H9 (cell line): ENCODE results near the gene SLPI. TPM values are rescaled to one million over a fixed set of nuclear protein-coding genes. Genes with fewer than 3 reads are reported as not detected.

Source experiments
- DNase-seq: peaks from one replicate; pipeline ENCODE4 v3.0.0-alpha.2; 2017
- H2AFZ ChIP-seq: one replicate; pipeline ENCODE4 v1.6.1; 2013; ENCODE audit warnings: mild to moderate bottlenecking, low read length, control low read depth, moderate library complexity
- H2AK5ac ChIP-seq: 2 replicates; pipeline ENCODE4 v1.6.1; 2013; ENCODE audit warnings: low read length, control low read depth, mixed read lengths; ENCODE audit not compliant: insufficient read length
- H2BK120ac ChIP-seq: one replicate; pipeline ENCODE4 v1.6.1; 2013; ENCODE audit warnings: low read depth, mild to moderate bottlenecking, low read length, control low read depth, inconsistent platforms; ENCODE audit not compliant: poor library complexity, severe bottlenecking
- H2BK12ac ChIP-seq: 2 replicates; pipeline ENCODE4 v1.6.1; 2013; ENCODE audit warnings: low read length, control low read depth, mixed read lengths, low read depth; ENCODE audit not compliant: insufficient read length
- H2BK15ac ChIP-seq: 2 replicates; pipeline ENCODE4 v1.6.1; 2013; ENCODE audit warnings: low read depth, low read length, control low read depth
- H2BK20ac ChIP-seq: one replicate; pipeline ENCODE4 v1.6.1; 2013; ENCODE audit warnings: low read depth, mild to moderate bottlenecking, low read length, control low read depth, inconsistent platforms; ENCODE audit not compliant: poor library complexity, severe bottlenecking
- H2BK5ac ChIP-seq: 2 replicates; pipeline ENCODE4 v1.6.1; 2013; ENCODE audit warnings: low read length, control low read depth, mixed read lengths; ENCODE audit not compliant: insufficient read length
- H3K14ac ChIP-seq: 2 replicates; pipeline ENCODE4 v1.6.1; 2013; ENCODE audit warnings: low read length, control low read depth; ENCODE audit not compliant: insufficient read depth
- H3K18ac ChIP-seq: 2 replicates; pipeline ENCODE4 v1.6.1; 2013; ENCODE audit warnings: low read depth, mild to moderate bottlenecking, mixed read lengths, low read length, control low read depth; ENCODE audit not compliant: insufficient read length
- H3K23ac ChIP-seq: 2 replicates; pipeline ENCODE4 v1.6.1; 2013; ENCODE audit warnings: low read length, control low read depth, mixed read lengths, low read depth; ENCODE audit not compliant: insufficient read length
- H3K23me2 ChIP-seq: 2 replicates; pipeline ENCODE4 v1.6.1; 2013; ENCODE audit warnings: low read depth, mild to moderate bottlenecking, mixed read lengths, low read length, control low read depth; ENCODE audit not compliant: insufficient read length, poor library complexity, severe bottlenecking
- H3K27ac ChIP-seq: 2 replicates; pipeline ENCODE4 v1.5.1; 2013; ENCODE audit warnings: low read length, control low read depth, mixed read lengths, low read depth; ENCODE audit not compliant: insufficient read length
- H3K27me3 ChIP-seq: 2 replicates; pipeline ENCODE4 v1.6.1; 2013; ENCODE audit warnings: low read length, control low read depth, inconsistent platforms; ENCODE audit not compliant: insufficient read depth
- H3K4ac ChIP-seq: 2 replicates; pipeline ENCODE4 v1.6.1; 2013; ENCODE audit warnings: low read depth, mild to moderate bottlenecking, control low read depth, inconsistent platforms, low read length, moderate library complexity
- H3K4me1 ChIP-seq: 2 replicates; pipeline ENCODE4 v1.6.1; 2013; ENCODE audit warnings: low read length, control low read depth, inconsistent platforms; ENCODE audit not compliant: insufficient read depth
- H3K4me2 ChIP-seq: 2 replicates; pipeline ENCODE4 v1.6.1; 2013; ENCODE audit warnings: low read length, control low read depth, mixed read lengths; ENCODE audit not compliant: insufficient read length, insufficient read depth
- H3K56ac ChIP-seq: 2 replicates; pipeline ENCODE4 v1.6.1; 2013; ENCODE audit warnings: low read depth, mild to moderate bottlenecking, mixed read lengths, low read length, control low read depth; ENCODE audit not compliant: insufficient read length
- H3K79me1 ChIP-seq: 2 replicates; pipeline ENCODE4 v1.6.1; 2013; ENCODE audit warnings: low read depth, mild to moderate bottlenecking, moderate library complexity, low read length, control low read depth, inconsistent platforms; ENCODE audit not compliant: insufficient read depth, poor library complexity, severe bottlenecking
- H3K79me2 ChIP-seq: 2 replicates; pipeline ENCODE4 v1.6.1; 2013; ENCODE audit warnings: low read length, control low read depth, inconsistent platforms; ENCODE audit not compliant: insufficient read depth
- H3K9ac ChIP-seq: 2 replicates; pipeline ENCODE4 v1.6.1; 2013; ENCODE audit warnings: low read length, control low read depth, mixed read lengths; ENCODE audit not compliant: insufficient read length; ENCODE audit errors: extremely low read depth
- H3K9me3 ChIP-seq: one replicate; pipeline ENCODE4 v1.6.1; 2013; ENCODE audit warnings: low read depth, low read length, inconsistent platforms; ENCODE audit not compliant: control insufficient read depth
- H3T11ph ChIP-seq: one replicate; pipeline ENCODE4 v1.6.1; 2013; ENCODE audit warnings: mild to moderate bottlenecking, low read length, control low read depth, inconsistent platforms
- H4K20me1 ChIP-seq: one replicate; pipeline ENCODE4 v1.6.1; 2013; ENCODE audit not compliant: control insufficient read depth, insufficient read length, insufficient read depth
- H4K5ac ChIP-seq: 2 replicates; pipeline ENCODE4 v1.6.1; 2013; ENCODE audit warnings: low read depth, mild to moderate bottlenecking, mixed read lengths, low read length, control low read depth; ENCODE audit not compliant: insufficient read length
- H4K8ac ChIP-seq: replicated peaks from 2 replicates; pipeline ENCODE4 v1.6.1; 2013; ENCODE audit warnings: low read length, control low read depth, mixed read lengths, low read depth; ENCODE audit not compliant: insufficient read length
- H4K91ac ChIP-seq: 2 replicates; pipeline ENCODE4 v1.6.1; 2013; ENCODE audit warnings: low read depth, mild to moderate bottlenecking, moderate library complexity, mixed read lengths, low read length, control low read depth; ENCODE audit not compliant: insufficient read length
- H3K27ac Mint-ChIP-seq, 3 experiments: 2 replicates in 2 of 3; 3 replicates in 1 of 3; pipeline ENCODE4 v1.8.0; 2020 to 2021; ENCODE audit warnings: mixed read lengths in 3 of 3, mild to moderate bottlenecking in 1 of 3, moderate library complexity in 1 of 3
- H3K27me3 Mint-ChIP-seq: 2 replicates; pipeline ENCODE4 v1.8.0; 2021; ENCODE audit warnings: low read depth, mild to moderate bottlenecking, moderate library complexity, mixed read lengths
- H3K36me3 Mint-ChIP-seq, 3 experiments: 2 replicates in 2 of 3; 3 replicates in 1 of 3; pipeline ENCODE4 v1.8.0; 2020 to 2021; ENCODE audit warnings: low read depth in 3 of 3, mixed read lengths in 3 of 3; ENCODE audit not compliant: insufficient read depth in 1 of 3
- H3K4me1 Mint-ChIP-seq, 2 experiments: 2 replicates each; pipeline ENCODE4 v1.8.0; 2020; ENCODE audit warnings: mixed read lengths in 2 of 2
- H3K4me3 Mint-ChIP-seq, 2 experiments: 2 replicates in 1 of 2; 3 replicates in 1 of 2; pipeline ENCODE4 v1.8.0; 2020 to 2021; ENCODE audit warnings: mild to moderate bottlenecking in 2 of 2, mixed read lengths in 2 of 2, moderate library complexity in 1 of 2
- H3K9me3 Mint-ChIP-seq, 2 experiments: 2 replicates in 1 of 2; 3 replicates in 1 of 2; pipeline ENCODE4 v1.8.0; 2020; ENCODE audit warnings: mild to moderate bottlenecking in 2 of 2, mixed read lengths in 2 of 2, moderate library complexity in 1 of 2
- WGBS: extraction: QIAGEN DNeasy Blood & Tissue Kit; methylation state at CpG from one replicate; pipeline ENCODE4 v1.1.7; 2013; ENCODE audit warnings: missing lambda C conversion rate, low lambda C conversion rate, mixed read lengths; ENCODE audit not compliant: insufficient read length; ENCODE audit errors: extremely low coverage; 5-methylcytosine and 5-hydroxymethylcytosine counted together
- total RNA-seq: library from RNA; stranded (reverse); gene quantifications from 2 replicates; pipeline ENCODE4 v1.2.1, GENCODE V29; 2021
- TF ChIP-seq, protein P1 (sequence below): fragments of 200-600 bp; sonication (generic); conservative IDR thresholded peaks from 3 replicates; pipeline ENCODE4 v1.8.0; 2021; ENCODE audit warnings: antibody characterized with exemption, mild to moderate bottlenecking

Gene SLPI
- total RNA-seq, 1 experiment from 2014 or later: not detected

GRCh38 chr20:45299786-45300185 is 45.4 kb upstream of the SLPI start:
- Histone ChIP-seq H3T11ph (no peak overlapping the region), H3K4me2 (no peak overlapping the region), H3K23me2 (peaks cover 5% of the 10 kb centered on the region), H2BK20ac (no peak overlapping the region), H3K56ac (no peak overlapping the region), H3K23ac (no peak overlapping the region), H4K20me1 (no peaks in the 10 kb centered on the region), H3K27ac (no peak overlapping the region), H3K14ac (no peak overlapping the region), H3K79me2 (no peaks in the 10 kb centered on the region), H3K9ac (no peak overlapping the region), H3K18ac (no peak overlapping the region), H3K27me3 (no peaks in the 10 kb centered on the region), H2BK120ac (no peak overlapping the region), H3K4me1 (no peaks in the 10 kb centered on the region), H4K8ac (no peak overlapping the region), H2BK5ac (no peak overlapping the region), H3K9me3 (no peaks in the 10 kb centered on the region), H2AK5ac (no peak overlapping the region), H2BK15ac (no peak overlapping the region), H2AFZ (no peak overlapping the region), H4K5ac (no peak overlapping the region), H4K91ac (no peak overlapping the region), H3K4ac (no peak overlapping the region), H3K79me1 (no peaks in the 10 kb centered on the region), H2BK12ac (no peak overlapping the region)
- Mint-ChIP-seq H3K27ac (no peak overlapping the region), H3K27me3 (peaks cover 23% of the 10 kb centered on the region), H3K36me3 (peaks cover 2 to 5% (median 3%) of the 10 kb centered on the region in 3 experiments; a peak in 5 of 7 replicates), H3K4me1 (peaks cover 5 to 9% of the 10 kb centered on the region in 2 experiments; a peak in 3 of 4 replicates), H3K4me3 (no peak overlapping the region), H3K9me3 (peaks cover 12 to 14% of the 10 kb centered on the region in 2 experiments)
- TF ChIP-seq, protein P1, sequence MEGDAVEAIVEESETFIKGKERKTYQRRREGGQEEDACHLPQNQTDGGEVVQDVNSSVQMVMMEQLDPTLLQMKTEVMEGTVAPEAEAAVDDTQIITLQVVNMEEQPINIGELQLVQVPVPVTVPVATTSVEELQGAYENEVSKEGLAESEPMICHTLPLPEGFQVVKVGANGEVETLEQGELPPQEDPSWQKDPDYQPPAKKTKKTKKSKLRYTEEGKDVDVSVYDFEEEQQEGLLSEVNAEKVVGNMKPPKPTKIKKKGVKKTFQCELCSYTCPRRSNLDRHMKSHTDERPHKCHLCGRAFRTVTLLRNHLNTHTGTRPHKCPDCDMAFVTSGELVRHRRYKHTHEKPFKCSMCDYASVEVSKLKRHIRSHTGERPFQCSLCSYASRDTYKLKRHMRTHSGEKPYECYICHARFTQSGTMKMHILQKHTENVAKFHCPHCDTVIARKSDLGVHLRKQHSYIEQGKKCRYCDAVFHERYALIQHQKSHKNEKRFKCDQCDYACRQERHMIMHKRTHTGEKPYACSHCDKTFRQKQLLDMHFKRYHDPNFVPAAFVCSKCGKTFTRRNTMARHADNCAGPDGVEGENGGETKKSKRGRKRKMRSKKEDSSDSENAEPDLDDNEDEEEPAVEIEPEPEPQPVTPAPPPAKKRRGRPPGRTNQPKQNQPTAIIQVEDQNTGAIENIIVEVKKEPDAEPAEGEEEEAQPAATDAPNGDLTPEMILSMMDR: no peak
- no CpG with 5 or more reads among the region's 6 CpGs for WGBS
- no peak for DNase-seq
